Activated CD8-positive, alpha-beta memory T cell treated with anti-CD3 and anti-CD28 coated beads, Interleukin-2, amount 50 U/mL, for 1 hour (primary cell): Measurements from ENCODE around the gene CNIH3.

ENCODE experiments used
- DNase-seq: peaks from one replicate; pipeline ENCODE4 v3.0.0-alpha.2; 2020; ENCODE audit errors: extremely low read depth

Gene CNIH3

GRCh38 chr1:224720216-224720615, 104.1 kb downstream of the CNIH3 start:
- DNase-seq, result no peak

GRCh38 chr1:224721000-224721399, 104.9 kb downstream of the CNIH3 start:
- DNase-seq, result no peak

GRCh38 chr1:224722838-224723237, 106.7 kb downstream of the CNIH3 start:
- DNase-seq, result no peak

GRCh38 chr1:224724566-224724965, 108.4 kb downstream of the CNIH3 start:
- no peak for DNase-seq

GRCh38 chr1:224726441-224727182, 110.5 kb downstream of the CNIH3 start:
- DNase-seq, result no peak

GRCh38 chr1:224727351-224728289, 111.5 kb downstream of the CNIH3 start:
- DNase-seq, result no peak

GRCh38 chr1:224730540-224730939, 114.4 kb downstream of the CNIH3 start:
- no peak for DNase-seq

- no peak for DNase-seq
Measured at GRCh38 chr1:224730965-224731364, 114.8 kb downstream of the CNIH3 start.

GRCh38 chr1:224731633-224732032, 115.5 kb downstream of the CNIH3 start:
- no peak for DNase-seq

GRCh38 chr1:224732377-224733026, 116.4 kb downstream of the CNIH3 start:
- DNase-seq, result no peak

GRCh38 chr1:224733027-224733911, 117.2 kb downstream of the CNIH3 start:
- DNase-seq, result no peak

- DNase-seq, result no peak
Measured at GRCh38 chr1:224734261-224734935, 118.3 kb downstream of the CNIH3 start.

- no peak for DNase-seq
Measured at GRCh38 chr1:224735159-224735558, 119.0 kb downstream of the CNIH3 start.

- no peak for DNase-seq
Measured at GRCh38 chr1:224736619-224737352, 120.7 kb downstream of the CNIH3 start.

GRCh38 chr1:224737353-224737727, 121.2 kb downstream of the CNIH3 start:
- no peak for DNase-seq

- DNase-seq, result no peak
Measured at GRCh38 chr1:224739303-224739996, 123.3 kb downstream of the CNIH3 start.

GRCh38 chr1:224739997-224740684, 124.0 kb downstream of the CNIH3 start:
- DNase-seq, result no peak

- DNase-seq, result no peak
Measured at GRCh38 chr1:224740685-224741052, 124.6 kb downstream of the CNIH3 start.

- DNase-seq, result no peak
Measured at GRCh38 chr1:224742349-224742748, 126.2 kb downstream of the CNIH3 start.
